ENCODE results near the gene AIM2.
"Not testable (repeated sequence)": the region's sequence is repeated elsewhere in the genome, so short reads cannot be mapped to it uniquely, and the experiment has no call there.

AIM2 gene

DNA sequence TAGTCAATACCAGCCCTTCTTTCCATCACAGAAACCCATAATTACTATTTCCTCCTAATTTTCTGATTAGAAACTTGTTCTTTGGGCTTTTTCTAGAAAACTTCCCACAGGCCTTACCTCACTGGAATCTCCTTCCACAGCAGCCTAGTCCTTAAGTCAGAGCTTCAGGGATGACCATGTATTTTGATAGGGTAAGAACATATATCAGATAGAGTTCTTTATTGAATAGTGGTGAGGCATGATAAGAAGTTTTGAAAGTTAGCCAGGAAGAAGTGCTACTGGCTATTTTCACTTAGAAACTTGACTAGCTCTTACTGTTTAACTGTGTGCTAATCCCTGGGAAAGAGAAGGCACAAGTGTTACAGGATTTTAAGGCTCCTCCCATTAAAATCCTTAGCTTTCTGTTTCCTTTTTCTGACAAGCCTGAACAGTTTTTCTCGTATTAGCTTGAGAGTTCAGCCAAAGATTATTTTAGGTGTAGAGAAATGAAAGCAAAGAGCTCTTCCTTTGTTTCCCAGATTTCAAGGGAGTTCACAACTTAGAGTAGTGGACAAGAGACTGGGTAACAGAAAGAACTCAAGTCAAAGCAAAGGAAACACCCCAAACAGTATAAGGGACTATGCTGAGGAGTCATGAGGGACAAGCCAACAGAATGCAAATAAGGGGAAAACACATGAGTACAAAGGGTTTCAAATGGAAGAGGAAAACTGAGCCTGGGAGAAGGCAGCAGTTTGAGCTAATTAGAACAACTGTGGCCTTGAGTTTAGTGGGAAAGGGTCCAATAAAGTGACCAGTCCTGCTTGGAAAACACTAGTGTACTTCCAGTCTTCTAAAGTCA lies 37.2 kb upstream of the AIM2 start:
- ChIA-PET CTCF (interaction anchor here (1.9 kb wide), 1 partner anchor 20 kb away, joined by 5 read pairs; no protein-coding TSS in a partner anchor), POLR2A (no interaction called here)
- TF ChIP-seq, protein P1, sequence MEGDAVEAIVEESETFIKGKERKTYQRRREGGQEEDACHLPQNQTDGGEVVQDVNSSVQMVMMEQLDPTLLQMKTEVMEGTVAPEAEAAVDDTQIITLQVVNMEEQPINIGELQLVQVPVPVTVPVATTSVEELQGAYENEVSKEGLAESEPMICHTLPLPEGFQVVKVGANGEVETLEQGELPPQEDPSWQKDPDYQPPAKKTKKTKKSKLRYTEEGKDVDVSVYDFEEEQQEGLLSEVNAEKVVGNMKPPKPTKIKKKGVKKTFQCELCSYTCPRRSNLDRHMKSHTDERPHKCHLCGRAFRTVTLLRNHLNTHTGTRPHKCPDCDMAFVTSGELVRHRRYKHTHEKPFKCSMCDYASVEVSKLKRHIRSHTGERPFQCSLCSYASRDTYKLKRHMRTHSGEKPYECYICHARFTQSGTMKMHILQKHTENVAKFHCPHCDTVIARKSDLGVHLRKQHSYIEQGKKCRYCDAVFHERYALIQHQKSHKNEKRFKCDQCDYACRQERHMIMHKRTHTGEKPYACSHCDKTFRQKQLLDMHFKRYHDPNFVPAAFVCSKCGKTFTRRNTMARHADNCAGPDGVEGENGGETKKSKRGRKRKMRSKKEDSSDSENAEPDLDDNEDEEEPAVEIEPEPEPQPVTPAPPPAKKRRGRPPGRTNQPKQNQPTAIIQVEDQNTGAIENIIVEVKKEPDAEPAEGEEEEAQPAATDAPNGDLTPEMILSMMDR (IDR thresholded peaks at IDR 0.05; ENCODE audit: insufficient read depth, low read length, missing control alignments), result no peak
- no peak overlapping the region for H3K4me3 ChIP-seq (ENCODE audit: low read depth, low read length)
- DNase-seq (ENCODE audit: low read depth, low spot score), result no peak

DNA sequence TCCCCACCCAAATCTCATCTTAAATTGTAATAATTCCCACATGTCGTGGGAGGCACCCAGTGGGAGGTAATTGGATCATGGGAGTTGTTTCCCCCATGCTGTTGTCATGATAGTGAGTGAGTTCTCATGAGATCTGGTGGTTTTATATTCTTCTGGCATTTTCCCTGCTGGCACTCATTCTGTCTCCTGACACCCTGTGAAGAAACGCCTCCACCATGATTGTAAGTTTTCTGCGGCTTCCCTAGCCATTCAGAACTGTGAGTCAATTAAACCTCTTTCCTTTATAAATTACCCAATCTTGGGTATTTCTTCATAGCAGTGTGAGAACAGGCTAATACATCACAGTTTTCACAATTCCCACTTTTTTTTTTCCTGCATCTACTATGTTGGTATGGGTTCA lies 26.5 kb upstream of the AIM2 start:
- CTCF ChIA-PET; POLR2A ChIA-PET; H3K4me3 ChIP-seq (ENCODE audit: low read depth, low read length); DNase-seq (ENCODE audit: low read depth, low spot score): not testable (repeated sequence)

DNA sequence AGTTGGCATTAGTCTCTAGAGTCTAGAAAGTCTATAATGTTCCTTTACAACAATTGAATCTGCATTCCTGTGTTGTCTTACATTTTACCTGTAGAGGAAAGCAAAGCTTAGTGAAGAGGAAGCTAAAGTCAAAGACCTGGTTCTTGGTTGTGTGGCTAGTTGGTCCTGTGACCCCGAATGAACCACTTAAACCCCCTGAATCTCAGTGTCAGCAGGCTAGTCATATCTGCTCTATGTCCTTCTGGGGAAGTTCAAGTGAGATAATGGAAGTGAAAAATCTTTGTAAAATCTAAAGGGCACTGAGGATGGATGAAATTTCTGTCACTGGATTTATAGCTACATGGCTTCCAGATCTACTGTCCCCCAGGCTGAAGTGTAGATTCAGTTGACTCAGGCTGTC lies 24.0 kb upstream of the AIM2 start:
- DNase-seq (ENCODE audit: low read depth, low spot score), result no peak
- TF ChIP-seq, protein P1 (IDR thresholded peaks at IDR 0.05; ENCODE audit: insufficient read depth, low read length, missing control alignments), result no peak
- no peak overlapping the region for H3K4me3 ChIP-seq (ENCODE audit: low read depth, low read length)
- POLR2A ChIA-PET, result no interaction called here
- CTCF ChIA-PET, result no interaction called here

DNA sequence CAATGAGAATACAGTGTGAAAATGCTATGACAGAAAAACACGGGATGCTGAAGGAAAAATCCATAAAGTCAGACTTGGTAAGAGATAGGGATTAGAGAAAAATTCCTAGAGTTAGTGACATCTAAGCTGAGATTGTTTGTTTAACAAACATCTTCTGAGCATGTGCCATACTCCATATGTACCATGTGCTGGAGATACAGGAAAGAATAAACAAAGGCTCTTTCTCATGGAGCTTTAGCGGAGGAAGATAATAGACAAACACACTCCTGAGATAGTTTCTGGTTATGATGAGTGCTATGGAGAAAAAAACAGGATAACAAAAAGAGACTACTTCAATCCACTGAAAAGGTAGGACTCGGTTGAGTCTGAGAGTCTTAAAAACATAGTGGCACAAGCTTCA lies 22.0 kb upstream of the AIM2 start:
- no peak for DNase-seq (ENCODE audit: low read depth, low spot score)
- TF ChIP-seq, protein P1 (IDR thresholded peaks at IDR 0.05; ENCODE audit: insufficient read depth, low read length, missing control alignments), result no peak
- H3K4me3 ChIP-seq (ENCODE audit: low read depth, low read length), result no peak overlapping the region
- ChIA-PET POLR2A (no interaction called here), CTCF (no interaction called here)

DNA sequence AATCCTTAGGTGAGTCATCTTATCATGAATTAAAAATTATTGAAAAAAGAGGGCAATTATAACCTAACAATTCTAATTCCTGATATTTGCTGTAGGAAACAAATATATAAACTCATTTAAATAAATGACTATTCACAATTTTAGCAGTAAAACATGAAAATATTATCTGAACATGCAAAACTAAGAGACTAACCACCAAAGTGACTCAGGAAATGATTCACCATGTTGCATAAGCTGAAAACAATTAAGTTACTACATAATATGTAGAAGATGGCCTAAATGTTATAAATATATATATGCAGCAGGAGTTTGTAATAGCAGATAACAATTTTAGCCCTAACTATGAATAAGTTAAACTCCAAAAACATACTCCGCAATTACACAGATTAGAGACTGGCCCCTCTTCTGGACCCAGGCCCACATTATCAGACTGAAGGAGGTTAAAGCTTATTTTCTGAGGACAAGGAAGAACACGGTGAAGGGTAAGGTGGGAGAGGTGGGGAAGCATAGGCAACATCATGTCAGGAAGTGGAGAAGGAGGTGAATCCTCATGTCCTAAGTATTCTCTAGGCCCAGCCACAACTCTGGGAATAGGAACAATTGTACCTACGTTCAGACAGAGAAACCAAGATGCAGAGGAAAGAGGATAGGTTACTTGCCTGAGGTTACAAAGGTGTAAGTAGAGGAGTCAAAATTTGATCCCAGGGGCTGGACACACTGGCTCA lies 15.6 kb upstream of the AIM2 start:
- POLR2A ChIA-PET, result no interaction called here
- peak; percentile 33 for DNase-seq (ENCODE audit: low read depth, low spot score)
- H3K4me3 ChIP-seq (ENCODE audit: low read depth, low read length), result no peak overlapping the region

DNA sequence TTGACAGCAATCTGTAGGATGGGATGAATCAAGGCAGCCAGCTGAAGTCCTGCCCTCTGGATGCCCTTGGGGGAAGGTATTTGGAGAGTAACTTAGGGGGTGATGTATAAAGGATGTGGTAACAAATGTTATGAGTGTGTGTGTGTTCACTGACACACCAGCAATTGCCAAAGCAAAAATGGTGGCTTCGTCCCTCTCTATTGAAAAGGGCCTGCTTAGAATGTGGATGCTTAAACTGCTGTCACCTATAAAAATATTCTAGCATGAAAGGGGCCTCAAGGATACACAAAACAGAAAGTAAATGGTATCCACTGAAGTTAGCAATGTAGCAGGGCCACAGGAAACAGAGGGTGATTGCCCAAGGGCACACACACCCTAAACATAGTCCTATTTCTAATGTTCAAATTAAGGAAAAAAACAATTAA lies 15.1 kb upstream of the AIM2 start:
- H3K4me3 ChIP-seq (ENCODE audit: low read depth, low read length), result no peak overlapping the region
- TF ChIP-seq, protein P1 (IDR thresholded peaks at IDR 0.05; ENCODE audit: insufficient read depth, low read length, missing control alignments), result no peak
- ChIA-PET CTCF (interaction anchor here (0.9 kb wide), 1 partner anchor 20 kb away, joined by 3 read pairs; no protein-coding TSS in a partner anchor), POLR2A (no interaction called here)
- DNase-seq (ENCODE audit: low read depth, low spot score), result no peak

More for the DNA sequence above, 15.6 kb upstream of the AIM2 start:
- TF ChIP-seq, protein P1 (IDR thresholded peaks at IDR 0.05; ENCODE audit: insufficient read depth, low read length, missing control alignments), result no peak
- CTCF ChIA-PET, result interaction anchor here (0.9 to 1.2 kb wide), 2 partner anchors 19 to 21 kb away, joined by 3 read pairs; no protein-coding TSS in a partner anchor
